KOPT-K1 (cell line): ENCODE measurements around the gene DIS3L2.

Experiments used
- H3K27ac ChIP-seq: fragments of 200-600 bp; sonication (generic); 2 replicates; pipeline ENCODE4 v1.5.1; 2016; ENCODE audit warnings: antibody characterized with exemption, mild to moderate bottlenecking, low read depth, low read length; ENCODE audit not compliant: poor library complexity, severe bottlenecking
- H3K36me3 ChIP-seq: fragments of 200-600 bp; sonication (generic); 2 replicates; pipeline ENCODE4 v1.5.1; 2017; ENCODE audit warnings: antibody characterized with exemption, mild to moderate bottlenecking, low read length, moderate library complexity; ENCODE audit not compliant: insufficient read depth
- H3K9me3 ChIP-seq: fragments of 200-600 bp; sonication (generic); 2 replicates; pipeline ENCODE4 v1.5.1; 2017; ENCODE audit warnings: antibody characterized with exemption, low read length, mild to moderate bottlenecking; ENCODE audit not compliant: insufficient read depth, poor library complexity, severe bottlenecking

Gene DIS3L2

GRCh38 chr2:232006253-232006652 is 44.7 kb downstream of the DIS3L2 start:
- Histone ChIP-seq H3K9me3 (no peaks in the 10 kb centered on the region), H3K27ac (no peak overlapping the region)

GRCh38 chr2:232008907-232009638 is 47.6 kb downstream of the DIS3L2 start:
- H3K27ac ChIP-seq, result no peak overlapping the region
- no peaks in the 10 kb centered on the region for H3K36me3 ChIP-seq
- no peaks in the 10 kb centered on the region for H3K9me3 ChIP-seq

More at GRCh38 chr2:232006253-232006652, 44.7 kb downstream of the DIS3L2 start:
- H3K36me3 ChIP-seq, result no peaks in the 10 kb centered on the region

GRCh38 chr2:232009639-232010274 is 48.2 kb downstream of the DIS3L2 start:
- 0 out of 2 replicates have a peak, but pooled peaks cover 2% of the 10 kb centered on the region for H3K36me3 ChIP-seq
- H3K9me3 ChIP-seq, result no peaks in the 10 kb centered on the region
- H3K27ac ChIP-seq, result no peak overlapping the region

- Histone ChIP-seq H3K27ac (no peak overlapping the region), H3K9me3 (no peaks in the 10 kb centered on the region), H3K36me3 (peaks cover 34% of the 10 kb centered on the region; the same call in 1 of the 2 replicates)
These were observed 52.3 kb downstream of the DIS3L2 start for GRCh38 chr2:232013701-232014353.

GRCh38 chr2:232014681-232015080 is 53.2 kb downstream of the DIS3L2 start:
- no peak overlapping the region for H3K27ac ChIP-seq
- peaks cover 43% of the 10 kb centered on the region for H3K36me3 ChIP-seq
- no peaks in the 10 kb centered on the region for H3K9me3 ChIP-seq

GRCh38 chr2:232018181-232018580 is 56.7 kb downstream of the DIS3L2 start:
- peaks cover 70% of the 10 kb centered on the region for H3K36me3 ChIP-seq
- no peak overlapping the region for H3K27ac ChIP-seq
- no peaks in the 10 kb centered on the region for H3K9me3 ChIP-seq

GRCh38 chr2:232022718-232023117 is 61.2 kb downstream of the DIS3L2 start:
- H3K9me3 ChIP-seq, result no peaks in the 10 kb centered on the region
- H3K36me3 ChIP-seq, result peaks cover 76% of the 10 kb centered on the region
- H3K27ac ChIP-seq, result no peak overlapping the region

GRCh38 chr2:232023426-232023825 is 61.9 kb downstream of the DIS3L2 start:
- Histone ChIP-seq H3K27ac (no peak overlapping the region), H3K9me3 (no peaks in the 10 kb centered on the region), H3K36me3 (peaks cover 76% of the 10 kb centered on the region)

GRCh38 chr2:232024457-232024856 is 62.9 kb downstream of the DIS3L2 start:
- no peak overlapping the region for H3K27ac ChIP-seq
- H3K36me3 ChIP-seq, result peaks cover 72% of the 10 kb centered on the region
- H3K9me3 ChIP-seq, result no peaks in the 10 kb centered on the region

GRCh38 chr2:232026910-232027309 is 65.4 kb downstream of the DIS3L2 start:
- H3K27ac ChIP-seq, result no peak overlapping the region
- peaks cover 74% of the 10 kb centered on the region for H3K36me3 ChIP-seq

GRCh38 chr2:232027530-232027929 is 66.0 kb downstream of the DIS3L2 start:
- H3K9me3 ChIP-seq, result no peaks in the 10 kb centered on the region
- no peak overlapping the region for H3K27ac ChIP-seq
- H3K36me3 ChIP-seq, result peaks cover 69% of the 10 kb centered on the region

More at GRCh38 chr2:232026910-232027309, 65.4 kb downstream of the DIS3L2 start:
- no peaks in the 10 kb centered on the region for H3K9me3 ChIP-seq

- no peak overlapping the region for H3K27ac ChIP-seq
- no peaks in the 10 kb centered on the region for H3K9me3 ChIP-seq
- H3K36me3 ChIP-seq, result peaks cover 64% of the 10 kb centered on the region
These were observed 66.6 kb downstream of the DIS3L2 start for GRCh38 chr2:232028071-232028470.

- no peak overlapping the region for H3K27ac ChIP-seq
- H3K36me3 ChIP-seq, result peaks cover 58% of the 10 kb centered on the region
- no peaks in the 10 kb centered on the region for H3K9me3 ChIP-seq
These were observed 67.1 kb downstream of the DIS3L2 start for GRCh38 chr2:232028631-232029030.

- Histone ChIP-seq H3K9me3 (no peaks in the 10 kb centered on the region), H3K27ac (no peak overlapping the region), H3K36me3 (peaks cover 51% of the 10 kb centered on the region)
These were observed 67.8 kb downstream of the DIS3L2 start for GRCh38 chr2:232029346-232029745.

- H3K9me3 ChIP-seq, result peaks cover 2% of the 10 kb centered on the region
- H3K36me3 ChIP-seq, result peaks cover 44% of the 10 kb centered on the region
- H3K27ac ChIP-seq, result no peak overlapping the region
These were observed 68.7 kb downstream of the DIS3L2 start for GRCh38 chr2:232030229-232030628.
